WTC11 (cell line): ENCODE measurements around the gene MAP1LC3C. TPM values are rescaled to one million over a fixed set of nuclear protein-coding genes. Genes with fewer than 3 reads are reported as not detected.

Source experiments
- ATAC-seq: fragments of 200-7000 bp; cut with Tn5 transposase; 2 replicates; pipeline ENCODE4 v1.10.0; 2021; ENCODE audit warnings: mild to moderate bottlenecking, moderate library complexity
- CTCF ChIA-PET: fragments of 300-600 bp; sonication (Branson Sonifier 250); formaldehyde crosslinking; loops from one replicate; lab custom pipeline; 2021; ENCODE audit warnings: antibody characterized with exemption; lab: Charles Lee
- POLR2A ChIA-PET: fragments of 350-600 bp; sonication (Branson Sonifier 250); formaldehyde crosslinking; loops from one replicate; lab custom pipeline; 2021; ENCODE audit warnings: antibody characterized with exemption; lab: Charles Lee
- DNase-seq: peaks from one replicate; pipeline ENCODE4 v3.0.0; 2021; ENCODE audit warnings: low spot score
- H3K27ac Mint-ChIP-seq: 2 replicates; pipeline ENCODE4 v1.8.0; 2021; ENCODE audit warnings: mixed read lengths
- H3K27me3 Mint-ChIP-seq: 2 replicates; pipeline ENCODE4 v1.8.0; 2021; ENCODE audit warnings: low read depth, mild to moderate bottlenecking, moderate library complexity, mixed read lengths
- H3K36me3 Mint-ChIP-seq: 2 replicates; pipeline ENCODE4 v1.8.0; 2021; ENCODE audit warnings: mixed read lengths
- H3K4me1 Mint-ChIP-seq: 2 replicates; pipeline ENCODE4 v1.8.0; 2022; ENCODE audit warnings: mixed read lengths
- H3K4me3 Mint-ChIP-seq: 2 replicates; pipeline ENCODE4 v1.8.0; 2021; ENCODE audit warnings: mild to moderate bottlenecking, moderate library complexity, mixed read lengths
- H3K9me3 Mint-ChIP-seq: 2 replicates; pipeline ENCODE4 v1.8.0; 2021; ENCODE audit warnings: mixed read lengths
- CDX4 ChIP-seq: fragments of 250-450 bp; sonication (Bioruptor Pico); IDR thresholded peaks from 2 replicates; pipeline ENCODE4 v1.9.0; 2021; ENCODE audit warnings: moderate library complexity, mild to moderate bottlenecking, inconsistent platforms, borderline replicate concordance
- CREM ChIP-seq: sonication (generic); formaldehyde crosslinking; IDR thresholded peaks from 2 replicates; pipeline ENCODE4 v1.8.1; 2022; ENCODE audit warnings: mild to moderate bottlenecking, missing genetic modification reagents, moderate library complexity
- ETV6 ChIP-seq: sonication (generic); formaldehyde crosslinking; IDR thresholded peaks from 2 replicates; pipeline ENCODE4 v1.8.1; 2022; ENCODE audit warnings: mild to moderate bottlenecking, missing genetic modification reagents
- FOXJ3 ChIP-seq: sonication (generic); formaldehyde crosslinking; IDR thresholded peaks from 2 replicates; pipeline ENCODE4 v1.9.0; 2021; ENCODE audit warnings: missing genetic modification reagents, mild to moderate bottlenecking, borderline replicate concordance
- HMGXB4 ChIP-seq: sonication (generic); formaldehyde crosslinking; IDR thresholded peaks from 2 replicates; pipeline ENCODE4 v1.8.1; 2023; ENCODE audit warnings: mild to moderate bottlenecking, moderate library complexity, missing genetic modification reagents
- JAZF1 ChIP-seq: fragments of 250-450 bp; sonication (Bioruptor Pico); IDR thresholded peaks from 2 replicates; pipeline ENCODE4 v1.9.0; 2021; ENCODE audit warnings: moderate library complexity, mild to moderate bottlenecking, inconsistent platforms
- MXD4 ChIP-seq: fragments of 250-450 bp; sonication (Bioruptor Pico); IDR thresholded peaks from 2 replicates; pipeline ENCODE4 v1.8.0; 2021; ENCODE audit warnings: mild to moderate bottlenecking, moderate library complexity, borderline replicate concordance
- NR2C2 ChIP-seq: sonication (generic); formaldehyde crosslinking; IDR thresholded peaks from 2 replicates; pipeline ENCODE4 v1.8.0; 2022; ENCODE audit warnings: mild to moderate bottlenecking, missing genetic modification reagents
- OVOL2 ChIP-seq: fragments of 250-450 bp; sonication (Bioruptor Pico); IDR thresholded peaks from 2 replicates; pipeline ENCODE4 v1.9.0; 2021; ENCODE audit warnings: mild to moderate bottlenecking, borderline replicate concordance
- SOX15 ChIP-seq: fragments of 250-450 bp; sonication (Bioruptor Pico); IDR thresholded peaks from 2 replicates; pipeline ENCODE4 v1.9.0; 2021; ENCODE audit warnings: mild to moderate bottlenecking
- SP1 ChIP-seq: sonication (generic); formaldehyde crosslinking; conservative IDR thresholded peaks from 2 replicates; pipeline ENCODE4 v1.8.1; 2022; ENCODE audit warnings: missing genetic modification reagents
- TCF7 ChIP-seq: sonication (generic); formaldehyde crosslinking; IDR thresholded peaks from 2 replicates; pipeline ENCODE4 v1.8.0; 2022; ENCODE audit warnings: mild to moderate bottlenecking, low read depth, missing genetic modification reagents, moderate library complexity
- TP53 ChIP-seq: sonication (generic); formaldehyde crosslinking; IDR thresholded peaks from 2 replicates; pipeline ENCODE4 v1.8.1; 2023; ENCODE audit warnings: mild to moderate bottlenecking, missing genetic modification reagents
- USF1 ChIP-seq: sonication (generic); formaldehyde crosslinking; IDR thresholded peaks from 2 replicates; pipeline ENCODE4 v1.8.0; 2022; ENCODE audit warnings: mild to moderate bottlenecking, missing genetic modification reagents
- USF2 ChIP-seq: sonication (generic); formaldehyde crosslinking; IDR thresholded peaks from 2 replicates; pipeline ENCODE4 v1.8.1; 2023; ENCODE audit warnings: mild to moderate bottlenecking, missing genetic modification reagents, moderate library complexity
- ZBTB43 ChIP-seq: sonication (generic); formaldehyde crosslinking; IDR thresholded peaks from 2 replicates; pipeline ENCODE4 v1.8.1; 2023; ENCODE audit warnings: mild to moderate bottlenecking, missing genetic modification reagents
- ZNF232 ChIP-seq: sonication (generic); formaldehyde crosslinking; IDR thresholded peaks from 2 replicates; pipeline ENCODE4 v1.8.0; 2022; ENCODE audit warnings: mild to moderate bottlenecking, missing genetic modification reagents
- ZNF532 ChIP-seq: fragments of 250-450 bp; sonication (Bioruptor Pico); IDR thresholded peaks from 2 replicates; pipeline ENCODE4 v1.9.0; 2021; ENCODE audit warnings: mild to moderate bottlenecking, borderline replicate concordance
- ZNF671 ChIP-seq: fragments of 250-450 bp; sonication (Bioruptor Pico); IDR thresholded peaks from 2 replicates; pipeline ENCODE4 v1.8.0; 2021; ENCODE audit warnings: mild to moderate bottlenecking
- total RNA-seq: library from RNA; stranded (reverse); gene quantifications from 3 replicates; pipeline ENCODE4 v1.2.3, GENCODE V29; 2021

The MAP1LC3C gene
- total RNA-seq, 1 experiment from 2014 or later = 1.5 TPM

GRCh38 chr1:241972703-241973369 is 26.1 kb downstream of the MAP1LC3C start:
- TF ChIP-seq USF2 (CRISPR knock-in tag) (peak; percentile 38; the same call in 1 of the 2 replicates), FOXJ3 (CRISPR knock-in tag) (no peak), USF1 (CRISPR knock-in tag) (no peak), TCF7 (no peak)
- Mint-ChIP-seq H3K9me3 (no peaks in the 10 kb centered on the region), H3K4me3 (no peak overlapping the region), H3K27ac (no peak overlapping the region), H3K36me3 (no peaks in the 10 kb centered on the region), H3K27me3 (no peaks in the 10 kb centered on the region), H3K4me1 (peaks cover 15% of the 10 kb centered on the region)
- ATAC-seq (0 out of 2 replicates have a peak, but pooled peaks have one; percentile 18), DNase-seq (peak; percentile 56)
- ChIA-PET CTCF (no interaction called here), POLR2A (no interaction called here)

- Mint-ChIP-seq H3K27me3 (no peaks in the 10 kb centered on the region), H3K4me1 (peaks cover 12% of the 10 kb centered on the region), H3K9me3 (no peaks in the 10 kb centered on the region), H3K27ac (no peak overlapping the region), H3K36me3 (no peaks in the 10 kb centered on the region), H3K4me3 (no peak overlapping the region)
- ATAC-seq = no peak
- no peak for DNase-seq
- ChIA-PET CTCF (interaction anchor here (0.6 kb wide), 1 partner anchor 470 kb away, joined by 3 read pairs; no protein-coding TSS in a partner anchor), POLR2A (no interaction called here)
- no peak for TF ChIP-seq CREM
- TF ChIP-seq SP1 (CRISPR knock-in tag) = no peak
- TF ChIP-seq ETV6 (CRISPR knock-in tag) = no peak
- TF ChIP-seq OVOL2 (CRISPR knock-in tag) = no peak
- TF ChIP-seq MXD4 = no peak
- no peak for TF ChIP-seq SOX15
- no peak for TF ChIP-seq JAZF1 (CRISPR knock-in tag)
- TF ChIP-seq TP53 (CRISPR knock-in tag) = no peak
- TF ChIP-seq CDX4 (CRISPR knock-in tag) = no peak
- TF ChIP-seq ZNF232 (CRISPR knock-in tag) = no peak
- no peak for TF ChIP-seq ZNF532 (CRISPR knock-in tag)
- TF ChIP-seq NR2C2 (CRISPR knock-in tag) = no peak
- no peak for TF ChIP-seq HMGXB4 (CRISPR knock-in tag)
- TF ChIP-seq ZNF671 (CRISPR knock-in tag) = no peak
- no peak for TF ChIP-seq ZBTB43 (CRISPR knock-in tag)
Observed at GRCh38 chr1:241968611-241969010, 30.3 kb downstream of the MAP1LC3C start.
